SU-DHL-6 (cell line): ENCODE results near the gene DAND5.

ENCODE experiments used
- H2AFZ ChIP-seq: fragments of 200-600 bp; sonication (generic); 2 replicates; pipeline ENCODE4 v1.6.1; 2014; ENCODE audit warnings: low read depth, mild to moderate bottlenecking, moderate library complexity, mixed read lengths, antibody characterized with exemption, low read length; ENCODE audit not compliant: severe bottlenecking
- H3F3A ChIP-seq: fragments of 200-600 bp; shearing (Covaris generic); 2 replicates; pipeline ENCODE4 v1.6.0; 2016; ENCODE audit warnings: antibody characterized with exemption, mild to moderate bottlenecking; ENCODE audit not compliant: insufficient read depth
- H3K27ac ChIP-seq: fragments of 200-600 bp; sonication (generic); 2 replicates; pipeline ENCODE4 v1.5.1; 2016; ENCODE audit warnings: low read depth, mild to moderate bottlenecking, low read length, moderate library complexity, mixed read lengths
- H3K27me3 ChIP-seq: fragments of 200-600 bp; sonication (generic), shearing (Covaris generic); 2 replicates; pipeline ENCODE4 v1.6.0; 2014; ENCODE audit warnings: mild to moderate bottlenecking, low read length
- H3K36me3 ChIP-seq: fragments of 200-600 bp; sonication (generic); 2 replicates; pipeline ENCODE4 v1.6.1; 2014; ENCODE audit warnings: mild to moderate bottlenecking, low read length, mixed read lengths
- H3K4me2 ChIP-seq: fragments of 300-600, 200-600 bp; shearing (Covaris generic), sonication (generic); 2 replicates; pipeline ENCODE4 v1.6.0; 2014; ENCODE audit warnings: low read length, low read depth, mild to moderate bottlenecking; ENCODE audit not compliant: poor library complexity, severe bottlenecking
- H3K4me3 ChIP-seq: fragments of 200-600 bp; sonication (generic); 2 replicates; pipeline ENCODE4 v1.5.1; 2014; ENCODE audit warnings: antibody characterized with exemption, low read length, mild to moderate bottlenecking, mixed read lengths; ENCODE audit not compliant: insufficient read depth, poor library complexity, severe bottlenecking
- H3K79me2 ChIP-seq: fragments of 200-600 bp; sonication (generic); 2 replicates; pipeline ENCODE4 v1.6.1; 2014; ENCODE audit warnings: mild to moderate bottlenecking, low read length, moderate library complexity; ENCODE audit not compliant: insufficient read depth
- H3K9ac ChIP-seq: fragments of 200-600 bp; sonication (generic); 2 replicates; pipeline ENCODE4 v1.7.0; 2014; ENCODE audit warnings: mild to moderate bottlenecking, low read length
- H3K9me2 ChIP-seq: fragments of 200-600 bp; sonication (generic); replicated peaks from 2 replicates; pipeline ENCODE4 v1.6.1; 2014; ENCODE audit warnings: low read length; ENCODE audit not compliant: insufficient read depth
- H3K9me3 ChIP-seq: fragments of 200-600 bp; sonication (generic); 2 replicates; pipeline ENCODE4 v1.6.1; 2014; ENCODE audit warnings: low read length, mixed read lengths; ENCODE audit not compliant: insufficient read depth
- H4K20me1 ChIP-seq: fragments of 200-600 bp; sonication (generic); 2 replicates; pipeline ENCODE4 v1.6.1; 2014; ENCODE audit warnings: low read depth, mild to moderate bottlenecking, antibody characterized with exemption, low read length, moderate library complexity, mixed read lengths
- EZH2phosphoT487 ChIP-seq: fragments of 200-600 bp; sonication (generic), shearing (Covaris generic); conservative IDR thresholded peaks from 2 replicates; pipeline ENCODE4 v1.6.1; 2018; ENCODE audit warnings: mild to moderate bottlenecking, antibody characterized with exemption, low read length, moderate library complexity, mixed read lengths
- TF ChIP-seq, protein P1 (sequence below): fragments of 200-600 bp; sonication (generic); IDR thresholded peaks from one replicate; pipeline ENCODE4 v1.5.1; 2017; ENCODE audit warnings: antibody characterized with exemption, mild to moderate bottlenecking, low read length, moderate library complexity; ENCODE audit not compliant: insufficient read depth, poor library complexity, severe bottlenecking

The DAND5 gene

DNA sequence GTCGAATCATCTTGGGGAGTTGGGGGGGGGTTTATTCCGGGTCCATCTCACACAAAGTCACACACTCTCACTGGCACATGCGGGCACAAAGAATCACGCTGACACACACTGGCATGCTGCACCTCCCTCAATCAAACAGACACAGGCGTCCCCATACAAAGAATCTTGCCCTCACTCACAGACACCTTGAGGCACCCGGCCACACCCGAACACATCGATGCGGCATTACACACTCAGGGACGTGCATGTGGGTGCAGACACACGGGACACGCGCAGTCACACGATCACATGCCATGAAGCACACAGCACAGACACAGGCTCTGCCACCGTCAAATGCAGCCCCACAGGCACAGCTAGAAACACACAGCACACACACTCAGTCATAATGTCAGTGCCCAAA is 33.7 kb downstream of the DAND5 start:
- Histone ChIP-seq H3K36me3 (no peaks in the 10 kb centered on the region), H3K27me3 (no peaks in the 10 kb centered on the region)

DNA sequence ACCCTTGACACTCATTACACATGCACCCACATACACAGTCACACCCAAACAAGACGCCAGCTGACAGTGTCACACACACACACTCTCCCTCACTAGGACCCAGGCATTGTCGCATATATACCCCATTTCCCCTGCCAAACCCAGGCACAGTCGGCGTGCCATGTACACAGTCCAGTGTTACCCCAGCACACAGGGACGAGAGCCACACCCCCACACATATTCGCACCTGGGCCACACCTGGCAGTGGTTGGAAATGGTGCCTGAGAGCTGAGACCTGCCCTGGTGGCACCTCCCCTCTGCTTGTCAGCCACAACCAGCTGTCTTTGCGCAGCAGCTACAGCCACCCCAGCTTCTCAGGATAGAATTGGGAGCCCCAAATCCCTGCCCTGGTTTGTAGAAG is 34.9 kb downstream of the DAND5 start:
- H4K20me1 ChIP-seq, result no peaks in the 10 kb centered on the region
- no peak overlapping the region for H3K9ac ChIP-seq
- no peak for TF ChIP-seq EZH2phosphoT487
- TF ChIP-seq, protein P1, sequence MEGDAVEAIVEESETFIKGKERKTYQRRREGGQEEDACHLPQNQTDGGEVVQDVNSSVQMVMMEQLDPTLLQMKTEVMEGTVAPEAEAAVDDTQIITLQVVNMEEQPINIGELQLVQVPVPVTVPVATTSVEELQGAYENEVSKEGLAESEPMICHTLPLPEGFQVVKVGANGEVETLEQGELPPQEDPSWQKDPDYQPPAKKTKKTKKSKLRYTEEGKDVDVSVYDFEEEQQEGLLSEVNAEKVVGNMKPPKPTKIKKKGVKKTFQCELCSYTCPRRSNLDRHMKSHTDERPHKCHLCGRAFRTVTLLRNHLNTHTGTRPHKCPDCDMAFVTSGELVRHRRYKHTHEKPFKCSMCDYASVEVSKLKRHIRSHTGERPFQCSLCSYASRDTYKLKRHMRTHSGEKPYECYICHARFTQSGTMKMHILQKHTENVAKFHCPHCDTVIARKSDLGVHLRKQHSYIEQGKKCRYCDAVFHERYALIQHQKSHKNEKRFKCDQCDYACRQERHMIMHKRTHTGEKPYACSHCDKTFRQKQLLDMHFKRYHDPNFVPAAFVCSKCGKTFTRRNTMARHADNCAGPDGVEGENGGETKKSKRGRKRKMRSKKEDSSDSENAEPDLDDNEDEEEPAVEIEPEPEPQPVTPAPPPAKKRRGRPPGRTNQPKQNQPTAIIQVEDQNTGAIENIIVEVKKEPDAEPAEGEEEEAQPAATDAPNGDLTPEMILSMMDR, result no peak
- H3K4me3 ChIP-seq, result no peak overlapping the region
- H3K36me3 ChIP-seq, result no peaks in the 10 kb centered on the region
- no peak overlapping the region for H2AFZ ChIP-seq
- H3K9me2 ChIP-seq, result no peaks in the 10 kb centered on the region
- H3K9me3 ChIP-seq, result no peaks in the 10 kb centered on the region
- no peaks in the 10 kb centered on the region for H3K27me3 ChIP-seq
- no peaks in the 10 kb centered on the region for H3K79me2 ChIP-seq
- no peak overlapping the region for H3K27ac ChIP-seq
- no peak overlapping the region for H3K4me2 ChIP-seq
- H3F3A ChIP-seq, result no peaks in the 10 kb centered on the region

More for the DNA sequence above, 33.7 kb downstream of the DAND5 start:
- Histone ChIP-seq H2AFZ (no peak overlapping the region), H4K20me1 (no peaks in the 10 kb centered on the region), H3K4me2 (no peak overlapping the region), H3K27ac (no peak overlapping the region), H3K4me3 (no peak overlapping the region), H3K79me2 (no peaks in the 10 kb centered on the region), H3F3A (no peaks in the 10 kb centered on the region), H3K9ac (no peak overlapping the region), H3K9me2 (no peaks in the 10 kb centered on the region), H3K9me3 (no peaks in the 10 kb centered on the region)
- TF ChIP-seq, protein P1, result no peak
- no peak for TF ChIP-seq EZH2phosphoT487

DNA sequence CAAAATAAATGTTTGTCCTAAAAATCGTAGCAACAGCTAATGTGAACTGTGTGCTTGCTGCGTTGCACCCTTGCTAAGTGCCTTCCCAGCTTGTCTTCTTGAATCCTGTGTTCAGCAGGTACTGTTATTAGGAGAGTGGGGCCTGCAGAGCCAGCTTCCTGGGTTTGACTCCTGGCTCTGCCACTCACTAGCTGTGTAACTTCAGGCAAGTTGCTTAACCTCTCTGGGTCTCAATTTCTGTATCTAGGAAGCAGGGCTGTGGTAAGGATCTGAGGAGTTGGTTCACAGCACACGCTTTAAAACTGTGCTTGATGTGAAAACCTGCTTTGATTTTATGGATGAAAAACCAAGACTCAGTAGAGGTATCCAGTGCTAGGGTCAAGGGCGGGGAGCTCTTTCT is 35.9 kb downstream of the DAND5 start:
- TF ChIP-seq, protein P1, result no peak
- TF ChIP-seq EZH2phosphoT487, result no peak
- Histone ChIP-seq H3K79me2 (no peaks in the 10 kb centered on the region), H3K9ac (no peak overlapping the region), H3K4me2 (no peak overlapping the region), H3K4me3 (no peak overlapping the region), H3K9me3 (no peaks in the 10 kb centered on the region), H3K27me3 (no peaks in the 10 kb centered on the region), H3K9me2 (no peaks in the 10 kb centered on the region), H3F3A (no peaks in the 10 kb centered on the region), H4K20me1 (no peaks in the 10 kb centered on the region), H3K36me3 (no peaks in the 10 kb centered on the region), H2AFZ (no peak overlapping the region), H3K27ac (no peak overlapping the region)

DNA sequence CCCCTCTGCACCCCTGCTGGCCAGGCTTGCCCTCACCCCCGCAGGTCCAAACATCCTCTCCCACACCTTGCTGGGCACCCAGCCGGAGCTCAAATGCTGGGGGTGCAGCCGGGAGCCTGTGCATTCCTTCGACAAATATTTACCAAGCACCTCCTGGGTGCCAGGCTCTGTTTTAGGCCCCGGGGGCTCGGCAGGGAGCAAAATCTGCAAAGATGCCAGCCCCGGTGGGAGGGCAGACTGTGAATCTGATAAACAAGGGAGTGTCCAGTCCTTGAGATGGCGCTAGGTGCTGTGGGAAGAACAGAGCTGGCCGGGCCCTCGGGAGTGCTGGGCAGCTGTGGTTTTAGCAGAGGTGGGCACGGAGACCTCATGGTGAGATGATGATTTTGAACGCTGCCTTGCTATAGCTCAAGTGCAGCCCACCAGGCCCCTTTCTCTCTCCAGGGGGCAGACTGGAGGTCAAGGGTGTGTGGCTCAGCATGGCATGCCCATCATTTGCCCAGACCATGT is 36.5 kb downstream of the DAND5 start:
- no peak overlapping the region for H2AFZ ChIP-seq
- no peaks in the 10 kb centered on the region for H3K27me3 ChIP-seq
- no peak overlapping the region for H3K9ac ChIP-seq
- H3K9me2 ChIP-seq, result no peaks in the 10 kb centered on the region
- no peak overlapping the region for H3K4me2 ChIP-seq
- no peaks in the 10 kb centered on the region for H4K20me1 ChIP-seq
- H3K36me3 ChIP-seq, result no peaks in the 10 kb centered on the region
- H3K27ac ChIP-seq, result no peak overlapping the region
- TF ChIP-seq EZH2phosphoT487, result no peak
- H3K4me3 ChIP-seq, result no peak overlapping the region
- no peaks in the 10 kb centered on the region for H3K79me2 ChIP-seq
- H3K9me3 ChIP-seq, result no peaks in the 10 kb centered on the region
- H3F3A ChIP-seq, result no peaks in the 10 kb centered on the region
